CD4-positive, alpha-beta memory T cell (primary cell): Measurements from ENCODE around the gene LIMS2. TPM values are rescaled to one million over a fixed set of nuclear protein-coding genes. Genes with fewer than 3 reads are reported as not detected.

ENCODE experiments used
- CTCF ChIA-PET: fragments of 350-600 bp; sonication (Branson Sonifier 250); formaldehyde crosslinking; loops from one replicate; lab custom pipeline; 2021; ENCODE audit warnings: inconsistent platforms; ENCODE audit not compliant: partially characterized antibody; lab: Charles Lee
- POLR2A ChIA-PET: fragments of 350-600 bp; sonication (Branson Sonifier 250); formaldehyde crosslinking; loops from one replicate; lab custom pipeline; 2021; ENCODE audit not compliant: partially characterized antibody; lab: Charles Lee
- DNase-seq, 5 donors: peaks; one replicate each; pipeline versions ENCODE4 v3.0.0 to v3.0.0-alpha.2; 2020 to 2022; ENCODE audit warnings: mixed read lengths in 1 of 5
- H3K27ac ChIP-seq: one replicate; pipeline ENCODE4 v1.7.0; 2013; ENCODE audit warnings: low read depth, low read length
- H3K27me3 ChIP-seq: 2 replicates; pipeline ENCODE4 v1.7.0; 2013; ENCODE audit warnings: mild to moderate bottlenecking, low read length, moderate library complexity; ENCODE audit not compliant: insufficient read depth
- H3K36me3 ChIP-seq: 2 replicates; pipeline ENCODE4 v1.7.0; 2013; ENCODE audit warnings: mild to moderate bottlenecking, low read length, moderate library complexity; ENCODE audit not compliant: insufficient read depth
- H3K4me1 ChIP-seq: 2 replicates; pipeline ENCODE4 v1.7.0; 2013; ENCODE audit warnings: mild to moderate bottlenecking, low read length, moderate library complexity; ENCODE audit not compliant: insufficient read depth
- H3K4me3 ChIP-seq, 2 donors: one replicate each; pipeline ENCODE4 v1.7.0; 2013; ENCODE audit warnings: low read length in 2 of 2, mild to moderate bottlenecking in 1 of 2
- H3K9me3 ChIP-seq, 2 donors: one replicate each; pipeline ENCODE4 v1.7.0; 2013; ENCODE audit warnings: low read length in 2 of 2, control low read depth in 1 of 2; ENCODE audit not compliant: control insufficient read depth in 1 of 2
- H3K27ac Mint-ChIP-seq, 7 donors: one replicate each; pipeline ENCODE4 v1.8.0; 2020 to 2021; ENCODE audit warnings: mixed read lengths in 7 of 7, mild to moderate bottlenecking in 6 of 7, inconsistent platforms in 3 of 7, moderate library complexity in 3 of 7
- H3K27me3 Mint-ChIP-seq, 2 donors: one replicate each; pipeline ENCODE4 v1.8.0; 2020 to 2021; ENCODE audit warnings: mixed read lengths in 2 of 2
- H3K36me3 Mint-ChIP-seq, 2 donors: one replicate each; pipeline ENCODE4 v1.8.0; 2020 to 2021; ENCODE audit warnings: mixed read lengths in 2 of 2, inconsistent platforms in 1 of 2, mild to moderate bottlenecking in 1 of 2
- H3K4me1 Mint-ChIP-seq, 4 donors: one replicate each; pipeline ENCODE4 v1.8.0; 2020 to 2021; ENCODE audit warnings: mixed read lengths in 4 of 4, mild to moderate bottlenecking in 1 of 4
- H3K4me3 Mint-ChIP-seq, 8 donors: one replicate each; pipeline ENCODE4 v1.8.0; 2020 to 2021; ENCODE audit warnings: mixed read lengths in 8 of 8, mild to moderate bottlenecking in 7 of 8, moderate library complexity in 6 of 8, inconsistent platforms in 3 of 8
- H3K9me3 Mint-ChIP-seq, 8 donors: one replicate each; pipeline ENCODE4 v1.8.0; 2020 to 2021; ENCODE audit warnings: mixed read lengths in 8 of 8, mild to moderate bottlenecking in 5 of 8, inconsistent platforms in 3 of 8, moderate library complexity in 1 of 8
- intact Hi-C: fragments of 100-400 bp; cut with micrococcal nuclease; formaldehyde crosslinking; loops from one replicate; pipeline ENCODE4 v1.15.1; 2023
- polyA plus RNA-seq, 2 donors: library from polyadenylated mRNA; unstranded; fragments of 300-500 nt; fragmentation: Illumina TruSeq; gene quantifications; one replicate each; pipeline ENCODE4 v1.2.3, GENCODE V29; 2021
- total RNA-seq, 2 experiments: library from RNA; stranded (reverse); gene quantifications; one replicate each; pipeline ENCODE4 v1.2.3, GENCODE V29; 2021

LIMS2 gene
- total and polyA plus RNA-seq, 4 experiments from 2014 or later = 6.0 to 15.9 (median 9.0) TPM

DNA sequence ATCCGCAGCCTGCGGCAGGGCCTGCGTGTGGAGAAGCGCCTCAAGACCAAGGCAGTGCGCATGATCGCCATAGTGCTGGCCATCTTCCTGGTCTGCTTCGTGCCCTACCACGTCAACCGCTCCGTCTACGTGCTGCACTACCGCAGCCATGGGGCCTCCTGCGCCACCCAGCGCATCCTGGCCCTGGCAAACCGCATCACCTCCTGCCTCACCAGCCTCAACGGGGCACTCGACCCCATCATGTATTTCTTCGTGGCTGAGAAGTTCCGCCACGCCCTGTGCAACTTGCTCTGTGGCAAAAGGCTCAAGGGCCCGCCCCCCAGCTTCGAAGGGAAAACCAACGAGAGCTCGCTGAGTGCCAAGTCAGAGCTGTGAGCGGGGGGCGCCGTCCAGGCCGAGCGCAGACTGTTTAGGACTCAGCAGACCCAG lies 23.9 kb downstream of the LIMS2 start:
- no peaks in the 10 kb centered on the region for H3K27me3 ChIP-seq
- no peaks in the 10 kb centered on the region for H3K36me3 ChIP-seq
- Mint-ChIP-seq H3K4me3 (no peak overlapping the region), H3K27me3 (no peaks in the 10 kb centered on the region), H3K36me3 (no peaks in the 10 kb centered on the region), H3K27ac (no peak overlapping the region), H3K9me3 (no peaks in the 10 kb centered on the region), H3K4me1 (peaks cover 9 to 21% (median 14%) of the 10 kb centered on the region in 4 donors)
- H3K27ac ChIP-seq = no peak overlapping the region
- H3K4me1 ChIP-seq = peaks cover 9% of the 10 kb centered on the region
- POLR2A ChIA-PET = no interaction called here
- no peak for DNase-seq
- CTCF ChIA-PET = interaction anchor here (1.4 to 7.6 kb wide), 3 partner anchors 12 to 61 kb away, joined by 4 to 69 read pairs (median 30); no protein-coding TSS in a partner anchor
- no peak overlapping the region for H3K4me3 ChIP-seq
- no peaks in the 10 kb centered on the region for H3K9me3 ChIP-seq
- intact Hi-C loops = no loop called here

DNA sequence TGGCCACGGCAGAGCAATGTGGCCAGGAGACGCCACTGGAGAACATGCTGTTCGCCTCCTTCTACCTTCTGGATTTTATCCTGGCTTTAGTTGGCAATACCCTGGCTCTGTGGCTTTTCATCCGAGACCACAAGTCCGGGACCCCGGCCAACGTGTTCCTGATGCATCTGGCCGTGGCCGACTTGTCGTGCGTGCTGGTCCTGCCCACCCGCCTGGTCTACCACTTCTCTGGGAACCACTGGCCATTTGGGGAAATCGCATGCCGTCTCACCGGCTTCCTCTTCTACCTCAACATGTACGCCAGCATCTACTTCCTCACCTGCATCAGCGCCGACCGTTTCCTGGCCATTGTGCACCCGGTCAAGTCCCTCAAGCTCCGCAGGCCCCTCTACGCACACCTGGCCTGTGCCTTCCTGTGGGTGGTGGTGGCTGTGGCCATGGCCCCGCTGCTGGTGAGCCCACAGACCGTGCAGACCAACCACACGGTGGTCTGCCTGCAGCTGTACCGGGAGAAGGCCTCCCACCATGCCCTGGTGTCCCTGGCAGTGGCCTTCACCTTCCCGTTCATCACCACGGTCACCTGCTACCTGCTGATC lies 24.4 kb downstream of the LIMS2 start:
- peak in 1 of 5 donors; percentile 29 for DNase-seq
- H3K4me1 ChIP-seq = peaks cover 9% of the 10 kb centered on the region
- no peaks in the 10 kb centered on the region for H3K9me3 Mint-ChIP-seq
- no peaks in the 10 kb centered on the region for H3K36me3 ChIP-seq
- H3K9me3 ChIP-seq = no peaks in the 10 kb centered on the region
- POLR2A ChIA-PET = interaction anchor here (2.0 to 2.5 kb wide), 3 partner anchors 50 to 124 kb away, joined by 6 to 8 read pairs (median 8); partner anchors contain the start of genes IWS1 and SFT2D3
- H3K27ac Mint-ChIP-seq = no peak overlapping the region
- intact Hi-C loops = no loop called here
- no peak overlapping the region for H3K4me3 Mint-ChIP-seq
- no peak overlapping the region for H3K27ac ChIP-seq
- peaks cover 9 to 21% (median 14%) of the 10 kb centered on the region in 4 donors for H3K4me1 Mint-ChIP-seq
- H3K4me3 ChIP-seq = no peak overlapping the region
- H3K36me3 Mint-ChIP-seq = no peaks in the 10 kb centered on the region
- CTCF ChIA-PET = interaction anchor here (0.9 to 7.6 kb wide), 12 partner anchors 9 to 453 kb away, joined by 3 to 98 read pairs (median 4); no protein-coding TSS in a partner anchor
- H3K27me3 Mint-ChIP-seq = no peaks in the 10 kb centered on the region
- no peaks in the 10 kb centered on the region for H3K27me3 ChIP-seq

DNA sequence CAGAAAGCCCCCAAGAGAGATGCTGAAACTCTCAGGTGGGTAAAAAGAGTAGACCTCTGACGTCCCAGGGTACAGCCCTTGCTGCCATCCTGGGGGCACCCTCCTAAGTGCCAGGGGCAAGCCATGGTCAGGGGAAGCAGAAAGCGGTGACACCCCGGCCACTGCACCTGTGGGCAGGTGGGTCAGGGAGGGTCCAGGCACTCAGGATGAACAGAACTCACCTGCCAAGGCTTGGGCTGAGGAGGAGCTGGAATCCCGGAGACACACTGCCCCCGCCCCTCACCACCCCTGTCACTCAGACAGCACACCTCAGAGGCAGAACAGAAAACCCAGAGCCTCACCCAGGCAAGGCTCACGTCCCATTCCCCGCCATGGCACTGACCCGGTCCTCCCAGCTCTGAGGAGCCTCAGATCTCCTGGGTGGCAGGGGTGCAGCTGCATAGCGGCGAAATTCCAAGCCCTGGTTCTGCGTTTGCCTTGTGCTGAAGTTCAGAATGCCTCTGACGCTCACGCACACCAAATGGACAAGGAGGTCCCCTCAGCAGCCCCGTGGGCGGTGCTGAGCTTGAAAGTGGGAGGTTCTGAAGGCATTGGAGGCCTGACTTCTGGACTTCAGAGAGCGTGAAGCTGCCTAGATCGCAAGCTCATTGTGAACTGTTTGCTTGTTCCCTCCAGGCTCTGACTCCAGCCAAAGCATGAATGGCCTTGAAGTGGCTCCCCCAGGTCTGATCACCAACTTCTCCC lies 25.1 kb downstream of the LIMS2 start:
- peaks cover 9% of the 10 kb centered on the region for H3K4me1 ChIP-seq
- Mint-ChIP-seq H3K27ac (no peak overlapping the region), H3K27me3 (no peaks in the 10 kb centered on the region), H3K4me1 (peaks cover 9 to 21% (median 14%) of the 10 kb centered on the region in 4 donors), H3K36me3 (no peaks in the 10 kb centered on the region), H3K9me3 (no peaks in the 10 kb centered on the region), H3K4me3 (no peak overlapping the region)
- ChIA-PET CTCF (interaction anchor here (0.6 to 7.6 kb wide), 15 partner anchors 10 to 453 kb away, joined by 3 to 98 read pairs (median 3); no protein-coding TSS in a partner anchor), POLR2A (interaction anchor here (0.7 to 2.5 kb wide), 5 partner anchors 10 to 161 kb away, joined by 3 to 8 read pairs (median 6); partner anchors contain the start of genes IWS1 and SFT2D3)
- no peaks in the 10 kb centered on the region for H3K9me3 ChIP-seq
- H3K36me3 ChIP-seq = no peaks in the 10 kb centered on the region
- H3K27ac ChIP-seq = no peak overlapping the region
- intact Hi-C loops = no loop called here
- no peaks in the 10 kb centered on the region for H3K27me3 ChIP-seq
- no peak overlapping the region for H3K4me3 ChIP-seq
- peak in 1 of 5 donors; percentile 30 for DNase-seq

DNA sequence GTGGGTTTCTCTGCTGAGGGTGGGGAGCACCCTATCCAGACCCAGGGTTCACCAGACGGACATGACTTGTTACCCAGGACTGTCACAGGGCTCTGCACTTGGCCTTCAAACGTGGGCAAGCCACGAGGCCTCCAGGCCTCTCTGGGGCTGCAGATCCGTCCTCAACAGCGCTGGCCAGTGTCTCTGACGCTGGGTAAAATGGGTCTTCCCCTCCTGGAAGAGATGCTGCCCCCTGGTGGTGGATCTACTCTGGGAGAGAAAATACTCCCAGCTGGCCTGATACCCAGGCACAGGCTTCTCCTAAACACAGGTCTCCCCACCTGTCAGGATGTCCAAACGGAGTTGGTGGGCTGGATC lies 25.7 kb downstream of the LIMS2 start:
- H3K4me1 Mint-ChIP-seq = peaks cover 12 to 21% (median 16%) of the 10 kb centered on the region in 4 donors
- peak overlapping the region in 3 of 7 donors; percentile 49 to 73 (median 52) for H3K27ac Mint-ChIP-seq
- ChIA-PET CTCF (interaction anchor here (0.6 to 7.6 kb wide), 15 partner anchors 10 to 452 kb away, joined by 3 to 98 read pairs (median 3); no protein-coding TSS in a partner anchor), POLR2A (interaction anchor here (0.7 to 2.5 kb wide), 5 partner anchors 10 to 162 kb away, joined by 3 to 8 read pairs (median 6); partner anchors contain the start of genes IWS1 and SFT2D3)
- intact Hi-C loops = loop anchor here (1.0 to 10.0 kb wide), 5 partner anchors 52 to 452 kb away; partner anchors contain the start of genes IWS1 and SFT2D3
- no peaks in the 10 kb centered on the region for H3K27me3 Mint-ChIP-seq
- peak; percentile 72 to 78 (median 73) for DNase-seq
- Histone ChIP-seq H3K27me3 (no peaks in the 10 kb centered on the region), H3K4me3 (no peak overlapping the region), H3K27ac (no peak overlapping the region), H3K4me1 (peaks cover 9% of the 10 kb centered on the region), H3K36me3 (no peaks in the 10 kb centered on the region), H3K9me3 (no peaks in the 10 kb centered on the region)
- H3K36me3 Mint-ChIP-seq = no peaks in the 10 kb centered on the region
- peak overlapping the region in 6 of 8 donors; percentile 38 to 70 (median 65) for H3K4me3 Mint-ChIP-seq
- H3K9me3 Mint-ChIP-seq = no peaks in the 10 kb centered on the region

DNA sequence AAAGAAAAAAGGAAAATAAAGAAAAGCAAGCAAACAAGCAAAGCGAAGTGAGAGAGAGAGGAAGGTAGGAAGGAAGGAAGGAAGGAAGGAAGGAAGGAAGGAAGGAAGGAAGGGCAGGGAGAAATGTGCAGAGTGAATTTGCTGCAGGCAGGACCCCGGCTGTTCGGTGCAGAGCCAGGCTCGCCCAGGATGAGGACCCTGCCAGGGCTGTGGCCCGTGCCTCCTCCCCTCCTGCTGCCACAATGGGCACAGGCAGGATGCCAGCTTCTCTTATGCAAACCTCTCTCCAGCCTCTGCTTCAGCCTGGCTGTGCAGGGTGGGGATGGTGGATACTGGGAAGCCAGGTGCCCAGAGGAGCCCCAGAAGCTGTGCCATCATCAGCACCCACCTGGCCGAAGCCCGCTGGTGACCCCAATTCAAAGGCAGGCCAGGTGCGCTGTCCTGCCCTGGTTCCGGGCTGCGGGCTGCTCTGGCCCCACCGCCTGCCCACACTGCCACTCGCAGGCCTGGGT lies 26.2 kb downstream of the LIMS2 start:
- no peaks in the 10 kb centered on the region for H3K9me3 ChIP-seq
- H3K4me3 ChIP-seq = no peak overlapping the region
- H3K27me3 ChIP-seq = no peaks in the 10 kb centered on the region
- H3K36me3 ChIP-seq = no peaks in the 10 kb centered on the region
- H3K27me3 Mint-ChIP-seq = no peaks in the 10 kb centered on the region
- H3K9me3 Mint-ChIP-seq = no peaks in the 10 kb centered on the region
- peak in 1 of 5 donors; percentile 39 for DNase-seq
- ChIA-PET CTCF (interaction anchor here (0.6 to 7.6 kb wide), 8 partner anchors 10 to 451 kb away, joined by 3 to 98 read pairs (median 4); no protein-coding TSS in a partner anchor), POLR2A (interaction anchor here (0.7 to 2.5 kb wide), 4 partner anchors 9 to 123 kb away, joined by 6 to 8 read pairs (median 7); partner anchors contain the start of genes IWS1 and SFT2D3)
- H3K4me1 ChIP-seq = peaks cover 9% of the 10 kb centered on the region
- no peak overlapping the region for H3K27ac ChIP-seq
- no peaks in the 10 kb centered on the region for H3K36me3 Mint-ChIP-seq
- peak overlapping the region in 3 of 8 donors; percentile 56 to 72 (median 62) for H3K4me3 Mint-ChIP-seq
- peaks cover 12 to 21% (median 16%) of the 10 kb centered on the region in 4 donors for H3K4me1 Mint-ChIP-seq
- intact Hi-C loops = loop anchor here (1.0 to 10.0 kb wide), 5 partner anchors 52 to 452 kb away; partner anchors contain the start of genes IWS1 and SFT2D3
- H3K27ac Mint-ChIP-seq = peak overlapping the region in 2 of 7 donors; percentile 42 to 49

DNA sequence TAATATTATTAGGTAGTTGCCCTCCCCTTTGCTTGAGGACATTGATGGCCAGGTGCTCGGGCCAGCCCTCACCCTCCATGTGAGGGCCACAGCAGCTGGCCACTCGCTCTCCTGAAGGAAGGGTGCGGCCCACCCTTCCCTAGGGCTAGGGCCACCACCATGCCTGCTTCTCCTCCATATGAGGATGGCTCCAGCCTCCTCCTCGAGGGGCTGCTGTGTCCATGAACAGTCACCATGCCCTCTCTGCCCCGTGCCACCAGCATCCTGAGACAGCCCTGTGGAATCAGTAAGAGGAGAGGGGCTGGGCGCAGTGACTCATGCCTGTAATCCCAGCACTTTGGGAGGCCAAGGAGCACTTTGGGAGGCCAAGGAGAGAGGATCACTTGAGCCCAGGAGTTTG lies 27.0 kb downstream of the LIMS2 start:
- Histone ChIP-seq H3K36me3 (no peaks in the 10 kb centered on the region), H3K9me3 (no peaks in the 10 kb centered on the region), H3K4me3 (no peak overlapping the region), H3K27me3 (no peaks in the 10 kb centered on the region), H3K4me1 (peaks cover 9% of the 10 kb centered on the region), H3K27ac (no peak overlapping the region)
- no peaks in the 10 kb centered on the region for H3K27me3 Mint-ChIP-seq
- POLR2A ChIA-PET = interaction anchor here (2.5 kb wide), 1 partner anchor 57 kb away, joined by 8 read pairs; no protein-coding TSS in a partner anchor
- DNase-seq = no peak
- peaks cover 12 to 25% (median 18%) of the 10 kb centered on the region in 4 donors for H3K4me1 Mint-ChIP-seq
- H3K27ac Mint-ChIP-seq = peak overlapping the region in 4 of 7 donors; percentile 8 to 43 (median 42)
- CTCF ChIA-PET = interaction anchor here (1.0 to 7.6 kb wide), 3 partner anchors 9 to 451 kb away, joined by 3 to 98 read pairs (median 69); no protein-coding TSS in a partner anchor
- no peaks in the 10 kb centered on the region for H3K9me3 Mint-ChIP-seq
- H3K36me3 Mint-ChIP-seq = no peaks in the 10 kb centered on the region
- intact Hi-C loops = loop anchor here (10.0 kb wide), 1 partner anchor 304 kb away; no protein-coding TSS in a partner anchor
- peak overlapping the region in 2 of 8 donors; percentile 24 to 52 for H3K4me3 Mint-ChIP-seq
